ENCODE results near the gene SLC4A3. TPM values are rescaled to one million over a fixed set of nuclear protein-coding genes. Genes with fewer than 3 reads are reported as not detected.

The SLC4A3 gene
- total and polyA plus RNA-seq, 2 of the 8 experiments (the other 6 are each of a cell fraction or from before 2014, with no cell fraction given) = 4.8 to 7.4 TPM

DNA sequence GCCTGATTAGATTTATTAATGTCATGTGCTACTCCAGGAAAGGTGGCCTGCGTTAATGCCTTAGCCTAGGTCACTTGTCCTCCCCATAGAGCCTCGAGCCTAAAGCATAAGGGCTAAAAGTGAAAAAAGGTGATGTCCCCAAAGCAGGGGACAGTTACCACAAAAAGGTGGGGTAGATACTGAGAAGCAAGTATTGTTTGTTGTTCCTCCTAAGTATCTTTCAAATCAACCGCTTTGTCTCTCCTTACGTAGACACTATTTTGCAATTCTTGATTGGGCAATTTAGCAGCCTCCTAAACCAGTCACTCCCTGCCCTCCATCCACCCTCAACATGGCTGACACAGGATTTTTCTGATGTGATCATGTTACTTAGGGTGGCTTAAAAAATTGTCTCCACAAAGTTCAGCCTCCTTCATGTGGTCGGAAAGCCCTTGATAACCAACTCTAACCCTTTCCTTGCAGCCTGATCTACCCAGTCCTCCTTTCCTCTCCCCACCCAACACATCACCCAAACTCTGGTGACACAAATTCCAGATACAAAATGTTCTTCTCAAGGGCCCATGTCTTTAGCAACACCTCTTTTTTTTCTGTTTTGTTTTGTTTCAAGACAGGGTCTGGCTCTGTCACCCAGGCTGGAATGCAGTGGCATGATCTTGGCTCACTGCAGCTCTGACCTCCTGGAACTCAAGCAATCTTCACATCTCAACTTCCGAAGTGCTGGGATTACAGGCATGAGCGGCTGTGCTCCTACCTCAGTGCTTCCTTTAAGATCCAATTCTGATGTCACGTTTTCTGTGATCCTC, 48.4 kb upstream of the SLC4A3 start:
- Histone ChIP-seq H2AFZ (ENCODE audit: low read length) (no peak overlapping the region), H2BK12ac (ENCODE audit: low read depth, low read length) (peak overlapping the region; percentile 63; the same call in 1 of the 2 replicates), H3K23me2 (ENCODE audit: low read depth, low read length) (peaks cover 2% of the 10 kb centered on the region; the same call in 1 of the 2 replicates), H2BK15ac (ENCODE audit: low read length) (peak overlapping the region; percentile 81), H3K56ac (replicated peaks; ENCODE audit: insufficient read length, low read depth, low read length) (no peak overlapping the region), H3K79me1 (ENCODE audit: low read depth, low read length) (no peaks in the 10 kb centered on the region), H3K27me3 (replicated peaks in 1 of 4; ENCODE audit: control insufficient read depth in 3 of 4, extremely low read depth in 1 of 4, insufficient read depth in 3 of 4, low read length in 3 of 4) (no peaks in the 10 kb centered on the region; a peak in 1 of 7 replicates), H4K20me1 (replicated peaks in 1 of 2; ENCODE audit: control insufficient read depth in 1 of 2, insufficient read depth in 2 of 2, low read length in 2 of 2) (no peaks in the 10 kb centered on the region), H3K36me3 (ENCODE audit: control insufficient read depth in 2 of 4, insufficient read depth in 4 of 4, low read length in 3 of 4) (no peaks in the 10 kb centered on the region), H3K4me1 (replicated peaks in 1 of 4; ENCODE audit: control insufficient read depth in 3 of 4, insufficient read depth in 4 of 4, low read length in 3 of 4) (peaks cover 7 to 20% (median 12%) of the 10 kb centered on the region in 4 experiments), H2BK20ac (ENCODE audit: low read length) (0 out of 2 replicates have a peak overlapping the region, but pooled peaks have one; percentile 61), H2BK120ac (replicated peaks; ENCODE audit: low read depth, low read length) (no peak overlapping the region), H3K4me2 (ENCODE audit: insufficient read depth in 1 of 2, low read depth in 2 of 2, low read length in 2 of 2) (no peak overlapping the region), H3K18ac (ENCODE audit: extremely low read depth, low read length) (no peak overlapping the region; the same call in 1 of the 2 replicates), H3K4me3 (ENCODE audit: extremely low read depth in 1 of 4, insufficient read depth in 2 of 4, low read depth in 3 of 4, low read length in 4 of 4) (no peak overlapping the region), H4K91ac (replicated peaks; ENCODE audit: insufficient read length, low read length) (no peak overlapping the region), H3K23ac (ENCODE audit: insufficient read length) (no peak overlapping the region), H3K79me2 (ENCODE audit: control insufficient read depth in 1 of 2, insufficient read depth in 2 of 2, low read length in 2 of 2) (no peaks in the 10 kb centered on the region), H3K9ac (replicated peaks in 1 of 4; ENCODE audit: extremely low read depth in 1 of 4, low read depth in 3 of 4, low read length in 3 of 4) (no peak overlapping the region), H3K27ac (ENCODE audit: low read depth, low read length) (no peak overlapping the region), H3K9me3 (ENCODE audit: insufficient read depth in 2 of 2, low read depth in 1 of 2, low read length in 1 of 2) (no peaks in the 10 kb centered on the region), H3K14ac (ENCODE audit: insufficient read length) (no peak overlapping the region), H4K8ac (ENCODE audit: extremely low read depth, insufficient read depth, low read length) (no peak overlapping the region), H2AK5ac (ENCODE audit: low read depth, low read length) (no peak overlapping the region), H3K4ac (replicated peaks; ENCODE audit: insufficient read length, low read depth, low read length) (peak overlapping the region; percentile 27), H4K5ac (ENCODE audit: insufficient read length, low read depth, low read length) (no peak overlapping the region), H2BK5ac (ENCODE audit: low read depth, low read length) (no peak overlapping the region)
- WGBS, 2 experiments (ENCODE audit: extremely low coverage in 1 of 2, insufficient coverage in 1 of 2, insufficient read length in 1 of 2, insufficient replicate concordance in 2 of 2, low coverage in 1 of 2, low lambda C conversion rate in 2 of 2, missing lambda C conversion rate in 1 of 2) = 92% methylated on average over 8 of the region's 8 CpGs; no CpG with 5 or more reads in 1 of the 2 experiments
- no peak for FAIRE-seq
- no peak for DNase-seq (ENCODE audit: low read depth in 1 of 2, low spot score in 2 of 2)
- CTCF ChIA-PET (ENCODE audit: partially characterized antibody) = interaction anchor here (1.1 to 5.9 kb wide), 6 partner anchors 16 to 97 kb away, joined by 3 to 51 read pairs (median 6); partner anchors contain the start of gene STK11IP
- POLR2A ChIA-PET (ENCODE audit: partially characterized antibody) = interaction anchor here (0.6 to 18.6 kb wide), 4 partner anchors 9 to 20 kb away, joined by 3 to 293 read pairs (median 22); partner anchors contain the start of gene STK11IP
- TF ChIP-seq EGR1 (IDR thresholded peaks at IDR 0.05; ENCODE audit: borderline replicate concordance, low read depth, low read length) (no peak), CREB1 (IDR thresholded peaks at IDR 0.05) (no peak), EP300 (IDR thresholded peaks at IDR 0.05; ENCODE audit: borderline replicate concordance in 1 of 2, low read depth in 2 of 2, low read length in 2 of 2) (no peak), BACH1 (IDR thresholded peaks at IDR 0.05; ENCODE audit: low read length) (no peak), POU5F1 (IDR thresholded peaks at IDR 0.05; ENCODE audit: low read depth, low read length) (no peak), RFX5 (IDR thresholded peaks at IDR 0.05; ENCODE audit: borderline replicate concordance, low read depth, low read length) (no peak), TBP (IDR thresholded peaks at IDR 0.05; ENCODE audit: low read depth, low read length) (no peak), HDAC2 (IDR thresholded peaks at IDR 0.05; ENCODE audit: borderline replicate concordance in 1 of 2, low read depth in 2 of 2, low read length in 2 of 2) (no peak)
- TF ChIP-seq, protein P1, sequence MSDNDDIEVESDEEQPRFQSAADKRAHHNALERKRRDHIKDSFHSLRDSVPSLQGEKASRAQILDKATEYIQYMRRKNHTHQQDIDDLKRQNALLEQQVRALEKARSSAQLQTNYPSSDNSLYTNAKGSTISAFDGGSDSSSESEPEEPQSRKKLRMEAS (IDR thresholded peaks at IDR 0.05) = no peak
- TF ChIP-seq, protein P2, sequence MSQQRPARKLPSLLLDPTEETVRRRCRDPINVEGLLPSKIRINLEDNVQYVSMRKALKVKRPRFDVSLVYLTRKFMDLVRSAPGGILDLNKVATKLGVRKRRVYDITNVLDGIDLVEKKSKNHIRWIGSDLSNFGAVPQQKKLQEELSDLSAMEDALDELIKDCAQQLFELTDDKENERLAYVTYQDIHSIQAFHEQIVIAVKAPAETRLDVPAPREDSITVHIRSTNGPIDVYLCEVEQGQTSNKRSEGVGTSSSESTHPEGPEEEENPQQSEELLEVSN (IDR thresholded peaks at IDR 0.05) = no peak
